Transverse colon (tissue), 4 donors: Measurements from ENCODE around the gene SEMA6B.

ENCODE experiments used
- POLR2AphosphoS5 ChIP-seq, 3 donors: sonication (generic); formaldehyde crosslinking; IDR thresholded peaks; one replicate each; pipeline ENCODE4 v1.6.1; 2016; ENCODE audit warnings: antibody characterized with exemption in 3 of 3
- TF ChIP-seq, protein P1 (sequence below), 5 experiments: fragments of 200-600 bp in 3 of 5; fragments of 450-650 bp in 2 of 5; sonication (generic) in 3 of 5; IDR thresholded peaks; 1 replicate in 2 of 5; 2 replicates in 3 of 5; pipeline ENCODE4 v1.5.1; 2016 to 2017; ENCODE audit warnings: antibody characterized with exemption in 5 of 5, inconsistent platforms in 3 of 5, mild to moderate bottlenecking in 2 of 5, moderate library complexity in 1 of 5

DNA sequence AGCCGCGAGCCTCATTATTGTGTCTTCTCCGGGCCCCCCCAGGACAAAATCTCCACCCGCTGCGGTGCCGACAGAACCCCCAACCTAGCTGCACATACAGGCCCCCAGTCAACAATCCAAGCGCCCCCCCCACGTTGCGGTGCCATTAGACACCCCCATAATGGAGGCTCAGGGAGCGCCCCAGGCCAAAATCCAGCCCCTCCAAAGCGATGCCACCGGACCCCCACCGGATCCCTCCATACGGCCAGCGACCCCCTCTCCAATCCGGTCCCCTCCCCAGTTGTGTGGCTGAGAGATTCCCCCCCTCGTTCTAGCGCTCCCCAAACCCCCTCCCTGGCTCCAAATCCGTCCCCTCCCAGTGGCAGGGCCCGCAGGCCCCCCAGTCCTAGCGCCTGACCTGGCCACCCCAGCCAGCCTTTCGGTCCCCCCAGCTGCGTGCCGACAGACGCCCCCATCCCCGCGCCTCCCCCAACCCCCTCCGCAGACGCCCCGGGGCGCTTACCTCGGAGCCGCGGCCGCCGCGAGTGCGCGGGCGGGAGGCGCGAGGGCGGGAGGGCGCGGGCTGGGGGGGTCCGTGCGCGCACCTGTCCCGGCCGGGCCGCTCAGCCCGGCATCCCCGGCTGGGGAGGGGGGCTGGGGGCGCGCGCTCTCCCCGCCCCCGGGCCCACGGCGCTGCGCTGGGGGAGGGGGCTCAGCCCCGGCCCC lies 21.6 kb upstream of the SEMA6B start:
- TF ChIP-seq, protein P1, sequence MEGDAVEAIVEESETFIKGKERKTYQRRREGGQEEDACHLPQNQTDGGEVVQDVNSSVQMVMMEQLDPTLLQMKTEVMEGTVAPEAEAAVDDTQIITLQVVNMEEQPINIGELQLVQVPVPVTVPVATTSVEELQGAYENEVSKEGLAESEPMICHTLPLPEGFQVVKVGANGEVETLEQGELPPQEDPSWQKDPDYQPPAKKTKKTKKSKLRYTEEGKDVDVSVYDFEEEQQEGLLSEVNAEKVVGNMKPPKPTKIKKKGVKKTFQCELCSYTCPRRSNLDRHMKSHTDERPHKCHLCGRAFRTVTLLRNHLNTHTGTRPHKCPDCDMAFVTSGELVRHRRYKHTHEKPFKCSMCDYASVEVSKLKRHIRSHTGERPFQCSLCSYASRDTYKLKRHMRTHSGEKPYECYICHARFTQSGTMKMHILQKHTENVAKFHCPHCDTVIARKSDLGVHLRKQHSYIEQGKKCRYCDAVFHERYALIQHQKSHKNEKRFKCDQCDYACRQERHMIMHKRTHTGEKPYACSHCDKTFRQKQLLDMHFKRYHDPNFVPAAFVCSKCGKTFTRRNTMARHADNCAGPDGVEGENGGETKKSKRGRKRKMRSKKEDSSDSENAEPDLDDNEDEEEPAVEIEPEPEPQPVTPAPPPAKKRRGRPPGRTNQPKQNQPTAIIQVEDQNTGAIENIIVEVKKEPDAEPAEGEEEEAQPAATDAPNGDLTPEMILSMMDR (IDR thresholded peaks at IDR 0.05), result no peak
- no peak for TF ChIP-seq POLR2AphosphoS5 (IDR thresholded peaks at IDR 0.05)
